Measurements from ENCODE around the gene ELFN2. TPM values are rescaled to one million over a fixed set of nuclear protein-coding genes. Genes with fewer than 3 reads are reported as not detected.
A peak's percentile ranks its signal among the peaks of the same experiment; 100 is the strongest.

ELFN2 gene
- total RNA-seq, 4 donors from 2014 or later: 0.10 to 0.59 (median 0.31) TPM

DNA sequence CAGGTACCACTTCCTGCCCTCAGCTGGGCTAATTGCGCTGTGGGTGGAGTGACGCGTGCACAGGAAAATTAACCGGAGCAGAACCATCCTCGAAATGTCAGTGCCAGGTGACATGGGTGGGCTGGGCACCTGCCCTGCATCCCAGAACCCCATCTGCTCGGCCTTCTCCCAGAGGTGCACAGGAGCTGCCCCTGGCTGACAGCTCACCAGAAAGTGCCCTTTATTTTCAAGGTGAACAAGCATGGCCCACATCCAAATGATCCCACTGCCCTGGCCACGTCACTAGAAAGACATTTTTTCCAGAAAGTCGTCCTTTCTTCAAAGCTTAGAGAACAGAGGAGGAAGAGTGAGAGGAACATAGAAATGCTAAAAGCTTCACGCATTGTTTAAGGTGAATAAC is 4.1 kb upstream of the ELFN2 start:
- WGBS: 72% methylated on average over 9 of the region's 9 CpGs
- Histone ChIP-seq H3K27me3 (peaks cover 92% of the 10 kb centered on the region), H3K4me3 (no peak overlapping the region), H3K36me3 (no peaks in the 10 kb centered on the region), H3K9me3 (no peaks in the 10 kb centered on the region), H3K27ac (no peak overlapping the region), H3K4me1 (peaks cover 16% of the 10 kb centered on the region)
- TF ChIP-seq POLR2A (IDR thresholded peaks at IDR 0.05) (no peak), EP300 (IDR thresholded peaks at IDR 0.05) (no peak), POLR2AphosphoS5 (IDR thresholded peaks at IDR 0.05) (no peak)
- TF ChIP-seq, protein P1, sequence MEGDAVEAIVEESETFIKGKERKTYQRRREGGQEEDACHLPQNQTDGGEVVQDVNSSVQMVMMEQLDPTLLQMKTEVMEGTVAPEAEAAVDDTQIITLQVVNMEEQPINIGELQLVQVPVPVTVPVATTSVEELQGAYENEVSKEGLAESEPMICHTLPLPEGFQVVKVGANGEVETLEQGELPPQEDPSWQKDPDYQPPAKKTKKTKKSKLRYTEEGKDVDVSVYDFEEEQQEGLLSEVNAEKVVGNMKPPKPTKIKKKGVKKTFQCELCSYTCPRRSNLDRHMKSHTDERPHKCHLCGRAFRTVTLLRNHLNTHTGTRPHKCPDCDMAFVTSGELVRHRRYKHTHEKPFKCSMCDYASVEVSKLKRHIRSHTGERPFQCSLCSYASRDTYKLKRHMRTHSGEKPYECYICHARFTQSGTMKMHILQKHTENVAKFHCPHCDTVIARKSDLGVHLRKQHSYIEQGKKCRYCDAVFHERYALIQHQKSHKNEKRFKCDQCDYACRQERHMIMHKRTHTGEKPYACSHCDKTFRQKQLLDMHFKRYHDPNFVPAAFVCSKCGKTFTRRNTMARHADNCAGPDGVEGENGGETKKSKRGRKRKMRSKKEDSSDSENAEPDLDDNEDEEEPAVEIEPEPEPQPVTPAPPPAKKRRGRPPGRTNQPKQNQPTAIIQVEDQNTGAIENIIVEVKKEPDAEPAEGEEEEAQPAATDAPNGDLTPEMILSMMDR (IDR thresholded peaks at IDR 0.05): no peak
- DNase-seq (ENCODE audit: low spot score in 2 of 2): no peak

DNA sequence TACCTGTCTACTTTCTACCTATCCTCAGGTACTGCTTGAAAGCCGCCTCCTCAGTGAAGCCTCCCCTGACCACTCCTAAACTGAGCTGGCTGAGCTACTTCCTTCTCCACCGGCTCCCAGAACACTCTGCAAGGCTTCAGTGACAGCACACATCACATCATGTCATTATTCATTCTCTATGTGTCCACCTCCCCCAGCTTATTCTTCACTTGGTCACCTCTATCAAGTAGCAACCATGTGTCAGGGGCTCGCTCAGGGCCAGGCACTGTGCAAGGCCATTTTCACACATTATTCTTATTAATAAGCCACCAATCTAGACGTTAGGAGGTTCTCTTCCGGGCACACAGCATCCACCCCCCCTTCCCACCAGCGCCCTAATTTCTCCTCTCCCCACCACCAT is 3.7 kb upstream of the ELFN2 start:
- H3K27me3 ChIP-seq: peaks cover 96% of the 10 kb centered on the region
- no peak overlapping the region for H3K4me3 ChIP-seq
- TF ChIP-seq, protein P1 (IDR thresholded peaks at IDR 0.05): no peak
- no peak for TF ChIP-seq EP300 (IDR thresholded peaks at IDR 0.05)
- H3K9me3 ChIP-seq: no peaks in the 10 kb centered on the region
- H3K4me1 ChIP-seq: peaks cover 20% of the 10 kb centered on the region
- DNase-seq (ENCODE audit: low spot score in 2 of 2): no peak
- WGBS: 80% methylated on average over 6 of the region's 6 CpGs
- H3K36me3 ChIP-seq: no peaks in the 10 kb centered on the region
- H3K27ac ChIP-seq: no peak overlapping the region

DNA sequence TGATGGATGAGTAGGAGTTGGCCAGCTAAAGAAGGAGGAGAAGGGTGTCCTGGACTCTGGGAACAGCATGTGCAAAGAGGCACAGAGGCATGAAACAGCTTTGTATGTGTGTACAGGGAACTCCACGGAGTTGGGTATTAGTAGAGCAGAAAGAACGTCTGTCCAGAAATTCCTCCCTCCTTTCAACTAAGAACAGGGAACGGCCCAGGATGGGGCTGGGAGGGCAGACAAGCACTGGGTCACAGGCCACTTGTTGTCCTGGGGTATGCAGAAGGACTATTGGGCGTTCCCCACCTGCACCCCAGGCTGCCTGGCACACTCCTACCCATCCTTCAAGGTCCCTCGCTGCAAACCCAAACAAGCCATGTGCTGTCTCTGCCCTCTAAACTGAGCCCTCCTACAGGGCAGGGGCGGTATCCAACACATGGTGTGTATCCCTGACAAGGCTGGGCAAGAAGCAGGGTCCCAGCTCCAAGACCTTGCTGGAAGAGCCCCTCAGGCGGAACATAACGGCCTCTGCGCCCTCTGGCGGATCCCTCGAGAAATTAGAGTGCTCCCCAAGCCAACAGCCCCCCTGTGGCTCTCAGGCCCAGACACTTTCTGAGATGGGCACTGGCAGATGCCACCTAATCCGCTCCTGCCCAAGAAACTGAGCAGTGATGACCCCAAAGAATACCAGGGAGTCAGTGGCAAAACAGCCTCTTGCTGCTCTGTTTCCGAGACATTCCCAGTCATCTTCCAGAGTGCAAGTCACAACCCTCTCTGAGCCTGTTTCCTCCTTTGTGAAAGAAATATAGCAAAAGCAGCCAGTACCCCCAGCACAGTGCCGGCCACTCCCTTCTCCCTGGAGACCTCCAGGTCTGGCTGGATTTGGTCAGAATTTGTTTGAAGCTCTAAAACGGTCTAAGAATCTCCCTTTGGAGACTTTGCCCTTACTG is 1.6 kb upstream of the ELFN2 start:
- Histone ChIP-seq H3K4me1 (peaks cover 21% of the 10 kb centered on the region), H3K27ac (no peak overlapping the region), H3K36me3 (no peaks in the 10 kb centered on the region), H3K27me3 (peaks cover 100% of the 10 kb centered on the region), H3K9me3 (no peaks in the 10 kb centered on the region), H3K4me3 (no peak overlapping the region)
- TF ChIP-seq, protein P1 (IDR thresholded peaks at IDR 0.05): peak; percentile 13 to 15
- no peak for TF ChIP-seq POLR2A (IDR thresholded peaks at IDR 0.05)
- DNase-seq (ENCODE audit: low spot score in 2 of 2): no peak
- 42% methylated on average over 13 of the region's 15 CpGs for WGBS

GRCh38 chr22:37427711-37428635 is 694 bp upstream of the ELFN2 start:
- 43% methylated on average over 7 of the region's 59 CpGs for WGBS
- H3K27me3 ChIP-seq: peaks cover 99% of the 10 kb centered on the region
- DNase-seq (ENCODE audit: low spot score in 2 of 2): no peak

More at GRCh38 chr22:37427711-37428635, 694 bp upstream of the ELFN2 start:
- Histone ChIP-seq H3K27ac (no peak overlapping the region), H3K9me3 (no peaks in the 10 kb centered on the region), H3K4me3 (peak overlapping the region; percentile 52), H3K4me1 (peaks cover 21% of the 10 kb centered on the region), H3K36me3 (no peaks in the 10 kb centered on the region)
- TF ChIP-seq POLR2AphosphoS5 (IDR thresholded peaks at IDR 0.05): no peak
- TF ChIP-seq POLR2A (IDR thresholded peaks at IDR 0.05): no peak
- no peak for TF ChIP-seq EP300 (IDR thresholded peaks at IDR 0.05)
- TF ChIP-seq, protein P1 (IDR thresholded peaks at IDR 0.05): no peak
